HG03039 (cell line): ENCODE measurements around the gene TSPAN11.

Source experiments
- ATAC-seq: cut with Tn5 transposase; IDR thresholded peaks from one replicate; pipeline ENCODE4 v1.9.1; 2021; ENCODE audit warnings: mild to moderate bottlenecking, moderate library complexity; ENCODE audit not compliant: unreplicated experiment

TSPAN11 gene

GRCh38 chr12:30977537-30978349 lies 51.2 kb downstream of the TSPAN11 start:
- no peak for ATAC-seq

GRCh38 chr12:30978639-30979038 lies 52.1 kb downstream of the TSPAN11 start:
- ATAC-seq = no peak

- no peak for ATAC-seq
Observed at GRCh38 chr12:30979371-30980259, 53.1 kb downstream of the TSPAN11 start.

- no peak for ATAC-seq
Observed at GRCh38 chr12:30980955-30981662, 54.6 kb downstream of the TSPAN11 start.

- no peak for ATAC-seq
Observed at GRCh38 chr12:30982413-30982812, 55.9 kb downstream of the TSPAN11 start.

GRCh38 chr12:30985814-30986452 lies 59.4 kb downstream of the TSPAN11 start:
- peak; percentile 54 for ATAC-seq

- no peak for ATAC-seq
Observed at GRCh38 chr12:30988086-30988485, 61.5 kb downstream of the TSPAN11 start.

- no peak for ATAC-seq
Observed at GRCh38 chr12:30988646-30989286, 62.2 kb downstream of the TSPAN11 start.

GRCh38 chr12:30989754-30990153 lies 63.2 kb downstream of the TSPAN11 start:
- no peak for ATAC-seq

- ATAC-seq = no peak
Observed at GRCh38 chr12:30990316-30990715, 63.8 kb downstream of the TSPAN11 start.

- no peak for ATAC-seq
Observed at GRCh38 chr12:30990776-30991175, 64.2 kb downstream of the TSPAN11 start.

GRCh38 chr12:30991466-30991865 lies 64.9 kb downstream of the TSPAN11 start:
- ATAC-seq = no peak

GRCh38 chr12:30992381-30992780 lies 65.8 kb downstream of the TSPAN11 start:
- ATAC-seq = no peak

GRCh38 chr12:30993766-30994165 lies 67.2 kb downstream of the TSPAN11 start:
- ATAC-seq = no peak

GRCh38 chr12:30994274-30994673 lies 67.7 kb downstream of the TSPAN11 start:
- no peak for ATAC-seq

- ATAC-seq = no peak
Observed at GRCh38 chr12:30996255-30996654, 69.7 kb downstream of the TSPAN11 start.

GRCh38 chr12:30996752-30997151 lies 70.2 kb downstream of the TSPAN11 start:
- ATAC-seq = no peak

- ATAC-seq = no peak
Observed at GRCh38 chr12:30997685-30998440, 71.3 kb downstream of the TSPAN11 start.

GRCh38 chr12:30999011-30999410 lies 72.5 kb downstream of the TSPAN11 start:
- no peak for ATAC-seq

- no peak for ATAC-seq
Observed at GRCh38 chr12:30999723-31000122, 73.2 kb downstream of the TSPAN11 start.
